ENCODE results near the gene NTM.

NTM gene

DNA sequence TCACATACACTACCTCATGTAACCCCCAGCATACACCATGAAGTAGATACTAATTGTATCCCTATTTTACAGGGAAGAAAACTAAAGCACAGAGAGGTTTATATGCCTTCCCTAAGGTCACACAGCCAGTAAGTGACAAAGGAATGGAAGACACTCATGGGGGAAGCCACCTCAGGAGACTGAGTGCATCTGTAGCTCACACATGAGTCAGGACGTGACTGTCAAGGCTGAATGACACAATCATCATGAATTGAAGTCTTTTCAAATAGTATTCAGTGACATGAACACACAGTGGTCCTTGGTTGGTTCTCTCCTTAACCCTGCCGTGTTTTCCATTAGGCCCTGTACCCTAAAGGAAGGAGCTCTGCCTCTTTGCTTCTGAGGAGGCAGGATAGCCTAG lies 463.0 kb downstream of the NTM start:
- H3K36me3 ChIP-seq: no peaks in the 10 kb centered on the region
- TF ChIP-seq, protein P1, sequence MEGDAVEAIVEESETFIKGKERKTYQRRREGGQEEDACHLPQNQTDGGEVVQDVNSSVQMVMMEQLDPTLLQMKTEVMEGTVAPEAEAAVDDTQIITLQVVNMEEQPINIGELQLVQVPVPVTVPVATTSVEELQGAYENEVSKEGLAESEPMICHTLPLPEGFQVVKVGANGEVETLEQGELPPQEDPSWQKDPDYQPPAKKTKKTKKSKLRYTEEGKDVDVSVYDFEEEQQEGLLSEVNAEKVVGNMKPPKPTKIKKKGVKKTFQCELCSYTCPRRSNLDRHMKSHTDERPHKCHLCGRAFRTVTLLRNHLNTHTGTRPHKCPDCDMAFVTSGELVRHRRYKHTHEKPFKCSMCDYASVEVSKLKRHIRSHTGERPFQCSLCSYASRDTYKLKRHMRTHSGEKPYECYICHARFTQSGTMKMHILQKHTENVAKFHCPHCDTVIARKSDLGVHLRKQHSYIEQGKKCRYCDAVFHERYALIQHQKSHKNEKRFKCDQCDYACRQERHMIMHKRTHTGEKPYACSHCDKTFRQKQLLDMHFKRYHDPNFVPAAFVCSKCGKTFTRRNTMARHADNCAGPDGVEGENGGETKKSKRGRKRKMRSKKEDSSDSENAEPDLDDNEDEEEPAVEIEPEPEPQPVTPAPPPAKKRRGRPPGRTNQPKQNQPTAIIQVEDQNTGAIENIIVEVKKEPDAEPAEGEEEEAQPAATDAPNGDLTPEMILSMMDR (IDR thresholded peaks at IDR 0.05; ENCODE audit: low read depth, low read length): no peak
- H3K9me3 ChIP-seq: no peaks in the 10 kb centered on the region; the same call in 1 of the 2 replicates
- no peak for DNase-seq
- no peak overlapping the region for H3K4me3 ChIP-seq (ENCODE audit: low read depth, low read length)
- no peaks in the 10 kb centered on the region for H3K27me3 ChIP-seq
- no peaks in the 10 kb centered on the region for H3K4me1 ChIP-seq

- TF ChIP-seq, protein P1 (IDR thresholded peaks at IDR 0.05; ENCODE audit: low read depth, low read length): no peak
- no peaks in the 10 kb centered on the region for H3K27me3 ChIP-seq
- H3K4me3 ChIP-seq (ENCODE audit: low read depth, low read length): no peak overlapping the region
- no peak for DNase-seq
- no peaks in the 10 kb centered on the region for H3K36me3 ChIP-seq
- no peaks in the 10 kb centered on the region for H3K4me1 ChIP-seq
- H3K9me3 ChIP-seq: no peaks in the 10 kb centered on the region
Observed at GRCh38 chr11:131837562-131837961, 467.1 kb downstream of the NTM start.

- Histone ChIP-seq H3K9me3 (no peaks in the 10 kb centered on the region), H3K27me3 (no peaks in the 10 kb centered on the region), H3K4me3 (ENCODE audit: low read depth, low read length) (no peak overlapping the region), H3K36me3 (no peaks in the 10 kb centered on the region), H3K4me1 (no peaks in the 10 kb centered on the region)
- TF ChIP-seq, protein P1 (IDR thresholded peaks at IDR 0.05; ENCODE audit: low read depth, low read length): no peak
- DNase-seq: no peak
Observed at GRCh38 chr11:131838016-131838415, 467.6 kb downstream of the NTM start.

- Histone ChIP-seq H3K27me3 (no peaks in the 10 kb centered on the region), H3K4me1 (no peaks in the 10 kb centered on the region), H3K4me3 (ENCODE audit: low read depth, low read length) (no peak overlapping the region), H3K9me3 (no peaks in the 10 kb centered on the region), H3K36me3 (no peaks in the 10 kb centered on the region)
- TF ChIP-seq, protein P1 (IDR thresholded peaks at IDR 0.05; ENCODE audit: low read depth, low read length): no peak
- no peak for DNase-seq
Observed at GRCh38 chr11:131839326-131839725, 468.9 kb downstream of the NTM start.

DNA sequence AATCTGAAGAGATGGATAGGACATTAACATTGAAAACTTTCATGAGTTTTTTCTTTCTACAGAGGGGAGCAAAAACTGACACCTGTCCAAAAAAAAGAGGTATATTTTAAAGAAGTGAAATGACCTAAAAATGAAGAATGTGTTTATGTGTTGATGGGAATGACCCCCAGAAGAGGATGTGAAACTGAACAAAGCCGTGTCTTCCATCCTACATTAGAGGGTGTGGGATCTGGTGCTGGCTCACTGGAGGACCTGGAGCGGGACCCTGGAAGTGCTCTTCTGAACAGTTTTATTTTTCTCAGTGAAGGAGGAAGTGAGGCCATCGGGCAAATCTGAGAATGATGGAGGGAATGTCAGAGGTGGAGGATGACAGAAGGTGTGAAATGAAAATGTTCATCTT lies 470.1 kb downstream of the NTM start:
- DNase-seq: no peak
- Histone ChIP-seq H3K27me3 (no peaks in the 10 kb centered on the region), H3K4me1 (no peaks in the 10 kb centered on the region), H3K4me3 (ENCODE audit: low read depth, low read length) (no peak overlapping the region), H3K9me3 (no peaks in the 10 kb centered on the region), H3K36me3 (no peaks in the 10 kb centered on the region)
- TF ChIP-seq, protein P1 (IDR thresholded peaks at IDR 0.05; ENCODE audit: low read depth, low read length): no peak

GRCh38 chr11:131841028-131841427 lies 470.6 kb downstream of the NTM start:
- DNase-seq: no peak
- H3K4me1 ChIP-seq: no peaks in the 10 kb centered on the region
- H3K27me3 ChIP-seq: no peaks in the 10 kb centered on the region
- TF ChIP-seq, protein P1 (IDR thresholded peaks at IDR 0.05; ENCODE audit: low read depth, low read length): no peak
- H3K36me3 ChIP-seq: no peaks in the 10 kb centered on the region
- no peak overlapping the region for H3K4me3 ChIP-seq (ENCODE audit: low read depth, low read length)
- no peaks in the 10 kb centered on the region for H3K9me3 ChIP-seq

Data from BE2C (cell line).